NAMALWA (cell line): ENCODE results near the gene SRY.
"Not testable (repeated sequence)": the region's sequence is repeated elsewhere in the genome, so short reads cannot be mapped to it uniquely, and the experiment has no call there.

Experiments used
- DNase-seq: peaks from one replicate; pipeline ENCODE4 v3.0.0-alpha.2; 2015; ENCODE audit warnings: low spot score

SRY gene

GRCh38 chrY:2787600-2787999 lies at the start of gene SRY:
SRY (minus strand) TSS chrY:2787682; CDS start chrY:2787603, 79 bp downstream.
- DNase-seq = no peak

- DNase-seq = no peak
These were observed 49.6 kb upstream of the SRY start for GRCh38 chrY:2837078-2837477.

- no peak for DNase-seq
These were observed 47.7 kb upstream of the SRY start for GRCh38 chrY:2835230-2835629.

- no peak for DNase-seq
These were observed 41.0 kb upstream of the SRY start for GRCh38 chrY:2828497-2828896.

- no peak for DNase-seq
These were observed 37.0 kb upstream of the SRY start for GRCh38 chrY:2824471-2824870.

GRCh38 chrY:2817146-2817896 lies 29.8 kb upstream of the SRY start:
- DNase-seq = not testable (repeated sequence)

GRCh38 chrY:2800246-2800645 lies 12.8 kb upstream of the SRY start:
- no peak for DNase-seq

GRCh38 chrY:2797991-2798390 lies 10.5 kb upstream of the SRY start:
- DNase-seq = no peak

GRCh38 chrY:2796977-2797523 lies 9.6 kb upstream of the SRY start:
- no peak for DNase-seq

- DNase-seq = no peak
These were observed 2.3 kb upstream of the SRY start for GRCh38 chrY:2789756-2790155.

GRCh38 chrY:2786876-2787512 lies 488 bp downstream of the SRY start:
- DNase-seq = no peak
